ENCODE data around the gene UQCC3.

The UQCC3 gene

GRCh38 chr11:62665075-62665598 is 6.3 kb upstream of the UQCC3 start, which contains the start of the genes C11orf98 and CSKMT:
Gene C11orf98 (minus strand): TSS chr11:62665210. CDS start chr11:62665169, 41 bp downstream.
Gene CSKMT (plus strand): TSS chr11:62665312. CDS start chr11:62665880, 568 bp downstream.
- Histone ChIP-seq H3K9ac (peak within 1 kb of the TSS; percentile 67; the same call in 1 of the 2 replicates), H3K4me1 (ENCODE audit: low read depth, poor library complexity, severe bottlenecking) (peaks cover 9% of the 10 kb centered on the region), H3K27ac (peak within 1 kb of the TSS; percentile 45; the same call in 1 of the 2 replicates), H4K20me1 (ENCODE audit: insufficient read depth) (no peaks in the 10 kb centered on the region), H3K79me2 (ENCODE audit: insufficient read depth, low read depth) (no peaks in the 10 kb centered on the region), H3K36me3 (ENCODE audit: insufficient read depth) (no peaks in the 10 kb centered on the region), H2AFZ (ENCODE audit: low read depth) (peak within 1 kb of the TSS; percentile 84), H3K27me3 (ENCODE audit: insufficient read depth, low read depth) (no peaks in the 10 kb centered on the region), H3K4me2 (peak within 1 kb of the TSS; percentile 71), H3K4me3 (IDR thresholded peaks at IDR 0.05; ENCODE audit: insufficient read depth, low read depth, low read length) (no peak within 1 kb of the TSS)
- TF ChIP-seq CTCF (conservative IDR thresholded peaks at IDR 0.05; ENCODE audit: low read depth, low read length): no peak

- H3K4me1 ChIP-seq (ENCODE audit: low read depth, poor library complexity, severe bottlenecking): peaks cover 10% of the 10 kb centered on the region
- H3K4me3 ChIP-seq (IDR thresholded peaks at IDR 0.05; ENCODE audit: insufficient read depth, low read depth, low read length): no peak overlapping the region
- H4K20me1 ChIP-seq (ENCODE audit: insufficient read depth): no peaks in the 10 kb centered on the region
- TF ChIP-seq CTCF (conservative IDR thresholded peaks at IDR 0.05; ENCODE audit: low read depth, low read length): no peak
- H2AFZ ChIP-seq (ENCODE audit: low read depth): no peak overlapping the region; the same call in 1 of the 2 replicates
- H3K27me3 ChIP-seq (ENCODE audit: insufficient read depth, low read depth): no peaks in the 10 kb centered on the region
- no peak overlapping the region for H3K9ac ChIP-seq
- H3K27ac ChIP-seq: no peak overlapping the region
- H3K4me2 ChIP-seq: peak overlapping the region; percentile 71; the same call in 1 of the 2 replicates
- no peaks in the 10 kb centered on the region for H3K79me2 ChIP-seq (ENCODE audit: insufficient read depth, low read depth)
- no peaks in the 10 kb centered on the region for H3K36me3 ChIP-seq (ENCODE audit: insufficient read depth)
These were observed 5.7 kb upstream of the UQCC3 start for GRCh38 chr11:62665599-62666258.

DNA sequence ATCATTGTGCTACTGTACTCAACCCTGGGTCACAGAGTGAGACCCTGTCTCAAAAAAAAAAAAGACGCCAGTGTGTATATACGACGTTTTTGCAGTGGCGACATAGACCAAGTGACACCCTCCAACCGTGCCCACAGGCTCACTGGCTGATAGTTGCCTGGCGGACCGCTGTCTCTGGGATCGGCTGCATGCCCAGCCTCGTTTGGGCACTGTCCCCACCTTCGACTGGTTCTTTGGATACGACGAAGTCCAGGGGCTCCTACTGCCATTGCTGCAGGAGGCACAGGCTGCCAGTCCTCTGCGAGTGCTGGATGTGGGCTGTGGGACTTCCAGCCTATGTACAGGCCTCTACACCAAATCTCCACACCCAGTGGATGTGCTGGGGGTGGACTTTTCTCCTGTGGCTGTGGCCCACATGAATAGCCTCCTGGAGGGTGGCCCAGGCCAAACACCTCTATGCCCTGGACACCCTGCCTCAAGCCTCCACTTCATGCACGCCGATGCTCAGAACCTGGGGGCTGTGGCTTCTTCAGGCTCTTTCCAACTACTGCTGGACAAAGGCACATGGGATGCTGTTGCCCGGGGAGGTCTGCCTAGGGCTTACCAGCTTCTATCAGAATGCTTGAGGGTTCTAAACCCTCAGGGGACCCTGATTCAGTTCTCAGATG is 5.1 kb upstream of the UQCC3 start:
- Histone ChIP-seq H3K36me3 (ENCODE audit: insufficient read depth) (no peaks in the 10 kb centered on the region), H3K79me2 (ENCODE audit: insufficient read depth, low read depth) (peaks cover under 1% of the 10 kb centered on the region; the same call in 1 of the 2 replicates), H3K4me1 (ENCODE audit: low read depth, poor library complexity, severe bottlenecking) (peaks cover 13% of the 10 kb centered on the region), H3K4me3 (IDR thresholded peaks at IDR 0.05; ENCODE audit: insufficient read depth, low read depth, low read length) (no peak overlapping the region), H3K9ac (no peak overlapping the region), H3K27ac (no peak overlapping the region), H3K27me3 (ENCODE audit: insufficient read depth, low read depth) (no peaks in the 10 kb centered on the region), H2AFZ (ENCODE audit: low read depth) (no peak overlapping the region), H3K4me2 (no peak overlapping the region), H4K20me1 (ENCODE audit: insufficient read depth) (no peaks in the 10 kb centered on the region)
- TF ChIP-seq CTCF (conservative IDR thresholded peaks at IDR 0.05; ENCODE audit: low read depth, low read length): no peak

DNA sequence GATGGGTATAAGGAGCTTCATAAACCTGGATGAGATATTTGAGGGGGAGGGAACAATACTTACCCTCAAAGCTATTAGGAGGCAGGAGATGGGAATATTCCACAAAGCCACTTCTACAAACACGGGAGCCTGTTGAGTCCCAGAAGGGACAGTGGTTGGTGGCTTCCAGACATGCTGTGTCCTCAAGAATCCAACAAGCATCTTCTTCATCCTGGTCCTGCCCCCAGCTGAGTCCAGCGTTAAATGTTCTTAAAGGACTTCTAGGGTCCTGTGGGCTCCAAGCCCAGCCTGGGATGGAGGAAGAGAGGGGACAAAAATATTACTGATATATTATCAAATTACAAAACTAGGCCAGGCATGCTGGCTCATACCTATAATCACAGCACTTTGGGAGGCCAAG is 4.0 kb upstream of the UQCC3 start:
- Histone ChIP-seq H4K20me1 (ENCODE audit: insufficient read depth) (no peaks in the 10 kb centered on the region), H3K4me1 (ENCODE audit: low read depth, poor library complexity, severe bottlenecking) (peaks cover 13% of the 10 kb centered on the region), H3K27ac (no peak overlapping the region), H3K9ac (no peak overlapping the region), H2AFZ (ENCODE audit: low read depth) (no peak overlapping the region), H3K79me2 (ENCODE audit: insufficient read depth, low read depth) (peaks cover 5% of the 10 kb centered on the region; the same call in 1 of the 2 replicates), H3K36me3 (ENCODE audit: insufficient read depth) (no peaks in the 10 kb centered on the region), H3K27me3 (ENCODE audit: insufficient read depth, low read depth) (no peaks in the 10 kb centered on the region), H3K4me3 (IDR thresholded peaks at IDR 0.05; ENCODE audit: insufficient read depth, low read depth, low read length) (no peak overlapping the region), H3K4me2 (no peak overlapping the region)
- TF ChIP-seq CTCF (conservative IDR thresholded peaks at IDR 0.05; ENCODE audit: low read depth, low read length): no peak

All from KMS-11 (cell line).